ENCODE results near the gene HECTD1.

DNA sequence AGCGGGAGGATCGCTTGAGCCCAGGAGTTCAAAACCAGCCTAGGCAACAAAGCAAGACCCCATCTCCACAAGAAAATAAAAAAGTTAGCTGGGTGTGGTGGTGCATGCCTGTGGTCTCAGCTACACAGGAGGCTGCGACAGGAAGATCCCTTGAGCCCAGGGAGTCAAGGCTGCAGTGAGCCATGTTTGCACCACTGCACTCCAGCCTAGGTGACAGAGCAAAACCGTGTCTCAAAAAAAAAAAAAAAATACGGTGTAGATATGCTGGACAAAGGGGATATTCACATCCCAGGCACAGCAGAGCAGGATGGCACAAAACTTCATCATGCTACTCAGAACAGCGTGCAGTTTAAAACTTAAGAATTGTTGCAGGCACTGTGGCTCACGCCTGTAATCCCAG is 156.6 kb downstream of the HECTD1 start:
- no peak for TF ChIP-seq ZNF274 (IDR thresholded peaks at IDR 0.05; ENCODE audit: low read depth, low read length)
- TF ChIP-seq, protein P1, sequence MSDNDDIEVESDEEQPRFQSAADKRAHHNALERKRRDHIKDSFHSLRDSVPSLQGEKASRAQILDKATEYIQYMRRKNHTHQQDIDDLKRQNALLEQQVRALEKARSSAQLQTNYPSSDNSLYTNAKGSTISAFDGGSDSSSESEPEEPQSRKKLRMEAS (IDR thresholded peaks at IDR 0.05), result no peak
- no peak for TF ChIP-seq CBX3 (IDR thresholded peaks at IDR 0.05; ENCODE audit: low read depth)
- TF ChIP-seq, protein P2, sequence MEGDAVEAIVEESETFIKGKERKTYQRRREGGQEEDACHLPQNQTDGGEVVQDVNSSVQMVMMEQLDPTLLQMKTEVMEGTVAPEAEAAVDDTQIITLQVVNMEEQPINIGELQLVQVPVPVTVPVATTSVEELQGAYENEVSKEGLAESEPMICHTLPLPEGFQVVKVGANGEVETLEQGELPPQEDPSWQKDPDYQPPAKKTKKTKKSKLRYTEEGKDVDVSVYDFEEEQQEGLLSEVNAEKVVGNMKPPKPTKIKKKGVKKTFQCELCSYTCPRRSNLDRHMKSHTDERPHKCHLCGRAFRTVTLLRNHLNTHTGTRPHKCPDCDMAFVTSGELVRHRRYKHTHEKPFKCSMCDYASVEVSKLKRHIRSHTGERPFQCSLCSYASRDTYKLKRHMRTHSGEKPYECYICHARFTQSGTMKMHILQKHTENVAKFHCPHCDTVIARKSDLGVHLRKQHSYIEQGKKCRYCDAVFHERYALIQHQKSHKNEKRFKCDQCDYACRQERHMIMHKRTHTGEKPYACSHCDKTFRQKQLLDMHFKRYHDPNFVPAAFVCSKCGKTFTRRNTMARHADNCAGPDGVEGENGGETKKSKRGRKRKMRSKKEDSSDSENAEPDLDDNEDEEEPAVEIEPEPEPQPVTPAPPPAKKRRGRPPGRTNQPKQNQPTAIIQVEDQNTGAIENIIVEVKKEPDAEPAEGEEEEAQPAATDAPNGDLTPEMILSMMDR (IDR thresholded peaks at IDR 0.05 in 2 of 3, conservative IDR thresholded peaks at IDR 0.05 in 1 of 3; ENCODE audit: borderline replicate concordance in 1 of 3, insufficient read depth in 1 of 3, low read depth in 2 of 3, low read length in 2 of 3), result no peak
- TF ChIP-seq, protein P3, sequence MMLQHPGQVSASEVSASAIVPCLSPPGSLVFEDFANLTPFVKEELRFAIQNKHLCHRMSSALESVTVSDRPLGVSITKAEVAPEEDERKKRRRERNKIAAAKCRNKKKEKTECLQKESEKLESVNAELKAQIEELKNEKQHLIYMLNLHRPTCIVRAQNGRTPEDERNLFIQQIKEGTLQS (IDR thresholded peaks at IDR 0.05), result no peak
- TF ChIP-seq SIN3A (IDR thresholded peaks at IDR 0.05; ENCODE audit: low read depth), result no peak
- no peak for TF ChIP-seq CEBPB (IDR thresholded peaks at IDR 0.05; ENCODE audit: low read depth)
- TF ChIP-seq, protein P4, sequence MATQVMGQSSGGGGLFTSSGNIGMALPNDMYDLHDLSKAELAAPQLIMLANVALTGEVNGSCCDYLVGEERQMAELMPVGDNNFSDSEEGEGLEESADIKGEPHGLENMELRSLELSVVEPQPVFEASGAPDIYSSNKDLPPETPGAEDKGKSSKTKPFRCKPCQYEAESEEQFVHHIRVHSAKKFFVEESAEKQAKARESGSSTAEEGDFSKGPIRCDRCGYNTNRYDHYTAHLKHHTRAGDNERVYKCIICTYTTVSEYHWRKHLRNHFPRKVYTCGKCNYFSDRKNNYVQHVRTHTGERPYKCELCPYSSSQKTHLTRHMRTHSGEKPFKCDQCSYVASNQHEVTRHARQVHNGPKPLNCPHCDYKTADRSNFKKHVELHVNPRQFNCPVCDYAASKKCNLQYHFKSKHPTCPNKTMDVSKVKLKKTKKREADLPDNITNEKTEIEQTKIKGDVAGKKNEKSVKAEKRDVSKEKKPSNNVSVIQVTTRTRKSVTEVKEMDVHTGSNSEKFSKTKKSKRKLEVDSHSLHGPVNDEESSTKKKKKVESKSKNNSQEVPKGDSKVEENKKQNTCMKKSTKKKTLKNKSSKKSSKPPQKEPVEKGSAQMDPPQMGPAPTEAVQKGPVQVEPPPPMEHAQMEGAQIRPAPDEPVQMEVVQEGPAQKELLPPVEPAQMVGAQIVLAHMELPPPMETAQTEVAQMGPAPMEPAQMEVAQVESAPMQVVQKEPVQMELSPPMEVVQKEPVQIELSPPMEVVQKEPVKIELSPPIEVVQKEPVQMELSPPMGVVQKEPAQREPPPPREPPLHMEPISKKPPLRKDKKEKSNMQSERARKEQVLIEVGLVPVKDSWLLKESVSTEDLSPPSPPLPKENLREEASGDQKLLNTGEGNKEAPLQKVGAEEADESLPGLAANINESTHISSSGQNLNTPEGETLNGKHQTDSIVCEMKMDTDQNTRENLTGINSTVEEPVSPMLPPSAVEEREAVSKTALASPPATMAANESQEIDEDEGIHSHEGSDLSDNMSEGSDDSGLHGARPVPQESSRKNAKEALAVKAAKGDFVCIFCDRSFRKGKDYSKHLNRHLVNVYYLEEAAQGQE (IDR thresholded peaks at IDR 0.05; ENCODE audit: low read depth), result no peak
- no peak for TF ChIP-seq POLR2A (IDR thresholded peaks at IDR 0.05; ENCODE audit: borderline replicate concordance, extremely low read depth, insufficient read depth, insufficient read length)

All from HCT116 (cell line).